Airway epithelial cell (primary cell): ENCODE results near the gene MAP4K2. TPM values are rescaled to one million over a fixed set of nuclear protein-coding genes. Genes with fewer than 3 reads are reported as not detected.

ENCODE experiments used
- total RNA-seq: library from RNA; depleted of rRNA; stranded (reverse); fragments of >200 nt; gene quantifications from 2 replicates; pipeline ENCODE4 v1.2.3, GENCODE V29; 2015

The MAP4K2 gene
- 23.3 and 35.0 TPM in 2 replicates for total RNA-seq

GRCh38 chr11:64803158-64803845, at the start of gene MAP4K2:
Gene MAP4K2, minus strand, starts transcription at chr11:64803214. Its CDS starts 65 bp downstream, at chr11:64803149.

GRCh38 chr11:64844330-64845128, 41.5 kb upstream of the MAP4K2 start, which contains the start of gene CDC42BPG:
Gene CDC42BPG, minus strand, starts transcription at chr11:64844653. Its CDS starts 84 bp downstream, at chr11:64844569.

GRCh38 chr11:64810271-64810890, 7.4 kb upstream of the MAP4K2 start, which contains the start of gene MEN1:
Gene MEN1, minus strand, starts transcription at chr11:64810551. Its CDS starts 442 bp downstream, at chr11:64810109.

GRCh38 chr11:64778473-64779298, 24.3 kb downstream of the MAP4K2 start, which contains the start of gene SF1:
Gene SF1, minus strand, starts transcription at chr11:64778542. Its CDS starts 150 bp downstream, at chr11:64778392.

GRCh38 chr11:64759722-64760719, 43.0 kb downstream of the MAP4K2 start, which contains the start of gene PYGM:
Gene PYGM, minus strand, starts transcription at chr11:64759974. Its CDS starts 76 bp downstream, at chr11:64759898.

GRCh38 chr11:64743591-64744543, 59.1 kb downstream of the MAP4K2 start, which contains the start of gene RASGRP2:
Gene RASGRP2, minus strand, starts transcription at chr11:64744142. Its CDS starts 1,276 bp downstream, at chr11:64742866.

Other genes starting within 250 kb of the MAP4K2 start
- gene SLC22A11, start 247.3 kb downstream of the MAP4K2 start, total RNA-seq, result not detected in 2 replicates
- gene SLC22A12, start 212.0 kb downstream of the MAP4K2 start, total RNA-seq, result not detected in 2 replicates
- not detected in 2 replicates for gene NRXN2, start 80.0 kb downstream of the MAP4K2 start, total RNA-seq
- gene RASGRP2, start 59.1 kb downstream of the MAP4K2 start, total RNA-seq, result not detected in 2 replicates
- 0.14 and 0.79 TPM in 2 replicates for gene PYGM, start 43.2 kb downstream of the MAP4K2 start, total RNA-seq
- 130 and 133 TPM in 2 replicates for gene SF1, start 24.7 kb downstream of the MAP4K2 start, total RNA-seq
- 21.9 and 28.4 TPM in 2 replicates for gene MEN1, start 7.3 kb upstream of the MAP4K2 start, total RNA-seq
- gene CDC42BPG, start 41.4 kb upstream of the MAP4K2 start, total RNA-seq, result 15.9 and 17.4 TPM in 2 replicates
- 43.7 and 57.8 TPM in 2 replicates for gene EHD1, start 75.4 kb upstream of the MAP4K2 start, total RNA-seq
- 18.2 and 19.0 TPM in 2 replicates for gene ATG2A, start 114.0 kb upstream of the MAP4K2 start, total RNA-seq
- 14.8 and 16.2 TPM in 2 replicates for gene PPP2R5B, start 121.5 kb upstream of the MAP4K2 start, total RNA-seq
- not detected in 2 replicates for gene GPHA2, start 132.7 kb upstream of the MAP4K2 start, total RNA-seq
- not detected in 2 replicates for gene MAJIN, start 168.9 kb upstream of the MAP4K2 start, total RNA-seq
- 0.09 TPM in 1 of 2 replicates, not detected in the other for gene BATF2, start 193.8 kb upstream of the MAP4K2 start, total RNA-seq
- 118 and 132 TPM in 2 replicates for gene ARL2, start 210.9 kb upstream of the MAP4K2 start, total RNA-seq
- 10.2 and 14.2 TPM in 2 replicates for gene SNX15, start 224.2 kb upstream of the MAP4K2 start, total RNA-seq
- gene SAC3D1, start 238.0 kb upstream of the MAP4K2 start, total RNA-seq, result 32.7 and 34.4 TPM in 2 replicates